ENCODE data around the gene ARL15. TPM values are rescaled to one million over a fixed set of nuclear protein-coding genes. Genes with fewer than 3 reads are reported as not detected.
A peak's percentile ranks its signal among the peaks of the same experiment; 100 is the strongest.

The ARL15 gene
- total RNA-seq, 1 experiment from 2014 or later: 18.3 TPM

DNA sequence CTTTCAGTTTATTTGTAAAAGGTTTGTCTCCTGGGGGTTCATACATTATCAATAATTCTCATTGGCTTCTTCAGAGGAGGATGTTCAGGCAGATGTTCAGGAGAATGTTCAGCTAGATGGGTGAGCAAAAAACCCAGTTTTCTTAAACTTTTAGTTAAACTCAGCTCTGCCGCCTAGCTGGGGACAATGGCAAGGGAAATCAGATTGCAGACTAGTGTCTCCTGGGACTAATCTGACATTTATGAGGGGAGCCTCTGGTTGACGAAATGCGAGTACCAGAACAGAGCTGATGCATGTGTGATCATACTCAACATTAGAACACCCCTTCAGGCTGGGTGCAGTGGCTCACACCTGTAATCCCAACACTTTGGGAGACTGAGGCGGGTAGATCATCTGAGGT, 314.4 kb downstream of the ARL15 start:
- intact Hi-C loops (cut with micrococcal nuclease; ENCODE audit: unreplicated experiment): loop anchor here (10.0 kb wide), 2 partner anchors 219 to 571 kb away; no protein-coding TSS in a partner anchor
- TF ChIP-seq, protein P1, sequence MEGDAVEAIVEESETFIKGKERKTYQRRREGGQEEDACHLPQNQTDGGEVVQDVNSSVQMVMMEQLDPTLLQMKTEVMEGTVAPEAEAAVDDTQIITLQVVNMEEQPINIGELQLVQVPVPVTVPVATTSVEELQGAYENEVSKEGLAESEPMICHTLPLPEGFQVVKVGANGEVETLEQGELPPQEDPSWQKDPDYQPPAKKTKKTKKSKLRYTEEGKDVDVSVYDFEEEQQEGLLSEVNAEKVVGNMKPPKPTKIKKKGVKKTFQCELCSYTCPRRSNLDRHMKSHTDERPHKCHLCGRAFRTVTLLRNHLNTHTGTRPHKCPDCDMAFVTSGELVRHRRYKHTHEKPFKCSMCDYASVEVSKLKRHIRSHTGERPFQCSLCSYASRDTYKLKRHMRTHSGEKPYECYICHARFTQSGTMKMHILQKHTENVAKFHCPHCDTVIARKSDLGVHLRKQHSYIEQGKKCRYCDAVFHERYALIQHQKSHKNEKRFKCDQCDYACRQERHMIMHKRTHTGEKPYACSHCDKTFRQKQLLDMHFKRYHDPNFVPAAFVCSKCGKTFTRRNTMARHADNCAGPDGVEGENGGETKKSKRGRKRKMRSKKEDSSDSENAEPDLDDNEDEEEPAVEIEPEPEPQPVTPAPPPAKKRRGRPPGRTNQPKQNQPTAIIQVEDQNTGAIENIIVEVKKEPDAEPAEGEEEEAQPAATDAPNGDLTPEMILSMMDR (conservative IDR thresholded peaks at IDR 0.05; ENCODE audit: low read depth, low read length): peak; percentile 53
- TF ChIP-seq EZH2 (IDR thresholded peaks at IDR 0.05; ENCODE audit: borderline replicate concordance, low read depth, low read length, poor library complexity, severe bottlenecking): no peak

GRCh38 chr5:53994148-53994547, 316.2 kb downstream of the ARL15 start:
- peak; percentile 5 for DNase-seq (ENCODE audit: low spot score)
- Histone ChIP-seq H3K27me3 (replicated peaks; ENCODE audit: insufficient read depth, low read depth, low read length, poor library complexity) (no peaks in the 10 kb centered on the region), H3K4me1 (ENCODE audit: insufficient read depth, low read length, poor library complexity, severe bottlenecking) (peaks cover 16% of the 10 kb centered on the region), H3K27ac (ENCODE audit: low read depth, low read length, poor library complexity, severe bottlenecking) (no peak overlapping the region), H3K36me3 (ENCODE audit: insufficient read depth, low read length, poor library complexity, severe bottlenecking) (no peaks in the 10 kb centered on the region), H3K4me3 (ENCODE audit: low read depth, low read length, poor library complexity, severe bottlenecking) (no peak overlapping the region), H3K9me3 (ENCODE audit: low read depth, low read length, poor library complexity, severe bottlenecking) (no peaks in the 10 kb centered on the region)
- no peak for TF ChIP-seq EZH2 (IDR thresholded peaks at IDR 0.05; ENCODE audit: borderline replicate concordance, low read depth, low read length, poor library complexity, severe bottlenecking)
- TF ChIP-seq, protein P1 (conservative IDR thresholded peaks at IDR 0.05; ENCODE audit: low read depth, low read length): no peak
- ChIA-PET POLR2A (ENCODE audit: low non-redundant PET) (no interaction called here), CTCF (no interaction called here)
- no TSS peak for BruUV-seq (replicated peaks)
- intact Hi-C loops (cut with micrococcal nuclease; ENCODE audit: unreplicated experiment): loop anchor here (5.0 to 10.0 kb wide), 3 partner anchors 221 to 569 kb away; no protein-coding TSS in a partner anchor

More for the DNA sequence above, 314.4 kb downstream of the ARL15 start:
- peak; percentile 73 for DNase-seq (ENCODE audit: low spot score)
- Histone ChIP-seq H3K36me3 (ENCODE audit: insufficient read depth, low read length, poor library complexity, severe bottlenecking) (no peaks in the 10 kb centered on the region), H3K27ac (ENCODE audit: low read depth, low read length, poor library complexity, severe bottlenecking) (no peak overlapping the region), H3K27me3 (replicated peaks; ENCODE audit: insufficient read depth, low read depth, low read length, poor library complexity) (no peaks in the 10 kb centered on the region), H3K4me1 (ENCODE audit: insufficient read depth, low read length, poor library complexity, severe bottlenecking) (peaks cover 16% of the 10 kb centered on the region), H3K9me3 (ENCODE audit: low read depth, low read length, poor library complexity, severe bottlenecking) (no peaks in the 10 kb centered on the region), H3K4me3 (ENCODE audit: low read depth, low read length, poor library complexity, severe bottlenecking) (no peak overlapping the region)
- ChIA-PET CTCF (interaction anchor here (0.6 to 1.2 kb wide), 2 partner anchors 219 to 733 kb away, joined by 3 to 5 read pairs; no protein-coding TSS in a partner anchor), POLR2A (ENCODE audit: low non-redundant PET) (no interaction called here)
- BruUV-seq (replicated peaks): no TSS peak

- H3K9me3 ChIP-seq (ENCODE audit: low read depth, low read length, poor library complexity, severe bottlenecking): no peaks in the 10 kb centered on the region
- POLR2A ChIA-PET (ENCODE audit: low non-redundant PET): no interaction called here
- intact Hi-C loops (cut with micrococcal nuclease; ENCODE audit: unreplicated experiment): loop anchor here (5.0 to 10.0 kb wide), 3 partner anchors 223 to 567 kb away; no protein-coding TSS in a partner anchor
- TF ChIP-seq, protein P1 (conservative IDR thresholded peaks at IDR 0.05; ENCODE audit: low read depth, low read length): peak; percentile 61
- no peak for TF ChIP-seq EZH2 (IDR thresholded peaks at IDR 0.05; ENCODE audit: borderline replicate concordance, low read depth, low read length, poor library complexity, severe bottlenecking)
- no TSS peak for BruUV-seq (replicated peaks)
- peaks cover 16% of the 10 kb centered on the region for H3K4me1 ChIP-seq (ENCODE audit: insufficient read depth, low read length, poor library complexity, severe bottlenecking)
- H3K27me3 ChIP-seq (replicated peaks; ENCODE audit: insufficient read depth, low read depth, low read length, poor library complexity): no peaks in the 10 kb centered on the region
- CTCF ChIA-PET: no interaction called here
- peak; percentile 48 for DNase-seq (ENCODE audit: low spot score)
- H3K27ac ChIP-seq (ENCODE audit: low read depth, low read length, poor library complexity, severe bottlenecking): no peak overlapping the region
- no peaks in the 10 kb centered on the region for H3K36me3 ChIP-seq (ENCODE audit: insufficient read depth, low read length, poor library complexity, severe bottlenecking)
- no peak overlapping the region for H3K4me3 ChIP-seq (ENCODE audit: low read depth, low read length, poor library complexity, severe bottlenecking)
Observed at GRCh38 chr5:53991942-53992341, 318.4 kb downstream of the ARL15 start.
